Measurements from ENCODE around the gene ABCC1. TPM values are rescaled to one million over a fixed set of nuclear protein-coding genes. Genes with fewer than 3 reads are reported as not detected.

Gene ABCC1
- total RNA-seq = 88.0 and 142 TPM in 2 replicates

GRCh38 chr16:15949210-15950160, at the start of gene ABCC1:
ABCC1 (plus strand) TSS chr16:15949616; CDS start chr16:15949752, 136 bp downstream.

Other genes with a start within 250 kb of the ABCC1 start
- under 0.01 and 0.09 TPM in 2 replicates for gene MYH11, start 92.6 kb upstream of the ABCC1 start, total RNA-seq
- gene CEP20, start 61.0 kb upstream of the ABCC1 start, total RNA-seq = 24.3 and 30.6 TPM in 2 replicates

Data from bronchial smooth muscle cell (primary cell).